ENCODE data around the gene MYT1.

Gene MYT1

DNA sequence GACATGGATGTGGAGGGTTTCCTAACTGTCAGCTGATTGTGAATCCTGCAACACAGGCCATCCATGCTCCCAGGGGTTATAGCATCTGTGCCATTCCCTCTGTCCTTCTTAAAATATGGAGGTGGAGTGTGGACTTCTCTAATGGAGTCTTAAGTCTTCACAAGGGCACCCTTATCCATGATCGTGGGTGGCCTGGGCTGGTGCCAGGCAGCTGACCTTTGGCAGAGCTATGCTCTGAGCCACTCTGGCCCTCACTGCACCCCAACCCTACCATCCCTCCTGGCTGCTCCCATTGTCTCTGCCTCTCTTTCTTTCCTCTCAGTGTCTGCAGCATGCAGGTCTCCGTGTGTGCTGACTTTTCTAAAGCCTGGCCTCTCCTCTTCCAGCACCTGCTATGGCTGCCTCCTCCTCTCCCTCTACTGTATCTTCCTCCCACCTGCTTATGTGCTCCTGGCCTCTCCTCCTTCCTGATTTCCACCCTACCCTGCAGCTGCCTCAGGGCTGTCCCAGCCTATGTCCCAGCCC lies 80.1 kb downstream of the MYT1 start:
- no peaks in the 10 kb centered on the region for H3K9me3 Mint-ChIP-seq
- H3K27ac Mint-ChIP-seq: no peak overlapping the region
- no peak for DNase-seq (ENCODE audit: low spot score in 2 of 2)
- peaks cover 21% of the 10 kb centered on the region for H3K27me3 Mint-ChIP-seq
- H3K4me3 Mint-ChIP-seq: no peak overlapping the region
- no peaks in the 10 kb centered on the region for H3K36me3 Mint-ChIP-seq
- ATAC-seq (ENCODE audit: low read depth): no peak
- H3K4me1 Mint-ChIP-seq: peaks cover 4% of the 10 kb centered on the region

GRCh38 chr20:64244870-64245603 lies 80.8 kb downstream of the MYT1 start:
- H3K27me3 Mint-ChIP-seq: peaks cover 21% of the 10 kb centered on the region
- H3K27ac Mint-ChIP-seq: no peak overlapping the region
- H3K9me3 Mint-ChIP-seq: no peaks in the 10 kb centered on the region
- no peak overlapping the region for H3K4me3 Mint-ChIP-seq
- no peaks in the 10 kb centered on the region for H3K36me3 Mint-ChIP-seq
- no peak for DNase-seq (ENCODE audit: low spot score in 2 of 2)
- ATAC-seq (ENCODE audit: low read depth): no peak
- peaks cover 4% of the 10 kb centered on the region for H3K4me1 Mint-ChIP-seq

DNA sequence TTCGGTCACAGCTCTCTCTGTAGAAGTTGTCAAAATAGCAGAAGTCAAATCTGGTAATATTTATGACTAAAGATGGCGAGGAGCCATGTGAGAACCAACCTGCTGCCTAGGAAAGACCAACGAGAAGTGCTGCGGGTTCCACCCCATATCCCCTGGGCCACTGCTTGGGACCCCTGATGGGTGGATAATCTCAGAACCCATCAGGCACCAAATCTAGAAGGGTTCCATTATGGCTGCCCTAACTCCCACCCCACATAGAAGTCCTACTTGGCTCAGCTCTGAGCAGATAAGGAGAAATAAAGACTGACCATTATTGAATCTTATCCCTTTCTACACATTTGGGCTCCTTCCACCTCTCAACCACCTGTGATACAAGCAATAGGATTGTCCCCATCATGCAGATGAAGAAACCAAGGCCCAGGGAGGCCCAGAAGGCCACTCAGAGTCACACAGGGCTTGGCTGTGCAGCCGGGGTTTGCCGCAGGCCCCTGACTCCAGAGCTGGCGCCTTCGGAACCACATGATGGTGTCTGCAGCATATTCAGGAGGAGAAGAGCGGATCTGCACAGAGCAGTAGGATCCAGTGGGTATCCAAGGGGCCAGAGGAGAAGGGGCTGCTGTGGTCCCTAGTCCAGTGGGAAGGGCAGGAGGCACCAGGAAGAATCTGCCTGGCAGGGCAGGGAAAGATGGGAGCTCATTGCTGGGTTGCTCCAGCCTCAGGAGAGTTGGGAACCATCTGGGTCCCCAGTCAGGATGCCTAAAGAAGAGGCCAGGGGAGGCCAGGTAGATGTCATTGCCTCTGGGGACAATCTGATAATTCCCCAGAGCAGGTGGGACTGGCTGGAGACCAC lies 81.7 kb downstream of the MYT1 start:
- H3K9me3 Mint-ChIP-seq: no peaks in the 10 kb centered on the region
- no peaks in the 10 kb centered on the region for H3K36me3 Mint-ChIP-seq
- peaks cover 21% of the 10 kb centered on the region for H3K27me3 Mint-ChIP-seq
- no peak overlapping the region for H3K4me3 Mint-ChIP-seq
- no peak for DNase-seq (ENCODE audit: low spot score in 2 of 2)
- ATAC-seq (ENCODE audit: low read depth): no peak
- peaks cover 4% of the 10 kb centered on the region for H3K4me1 Mint-ChIP-seq
- H3K27ac Mint-ChIP-seq: no peak overlapping the region

DNA sequence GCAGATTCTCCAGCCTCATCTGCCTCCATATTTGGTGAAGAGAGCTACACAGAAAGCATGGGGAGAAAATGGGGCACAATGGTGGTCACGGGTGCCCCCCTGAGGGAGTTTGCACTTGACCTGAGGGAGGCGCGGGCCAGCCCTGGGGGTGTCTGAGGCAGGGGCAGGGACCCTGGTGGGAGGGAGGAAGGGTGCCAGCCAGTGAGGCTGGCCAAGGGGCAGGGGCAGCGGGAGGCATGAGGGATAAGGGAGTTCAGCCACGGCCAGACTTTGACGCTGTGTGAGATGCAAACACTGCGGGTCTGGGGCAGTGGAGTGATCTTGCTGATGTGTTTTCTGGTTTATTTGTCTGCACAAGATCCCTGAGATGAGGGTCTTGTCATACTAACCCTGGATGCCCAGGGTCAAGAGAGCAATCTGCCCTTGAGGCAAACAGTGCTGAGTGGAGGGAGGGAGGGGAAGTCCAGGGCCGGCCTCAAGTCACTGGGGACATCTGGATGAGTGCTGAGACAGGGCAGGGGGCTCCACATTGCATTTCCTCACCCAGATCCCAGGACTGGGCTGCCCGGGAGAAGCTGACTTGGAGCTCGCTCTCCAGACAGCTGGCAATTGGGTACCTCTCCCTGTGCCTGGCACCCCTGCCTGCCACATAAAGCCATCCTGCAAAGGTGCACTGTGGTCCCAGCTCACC lies 82.5 kb downstream of the MYT1 start:
- H3K27me3 Mint-ChIP-seq: peaks cover 21% of the 10 kb centered on the region
- ATAC-seq (ENCODE audit: low read depth): no peak

GRCh38 chr20:64247307-64247618 lies 83.0 kb downstream of the MYT1 start:
- Mint-ChIP-seq H3K27me3 (peaks cover 20% of the 10 kb centered on the region), H3K27ac (no peak overlapping the region), H3K9me3 (no peaks in the 10 kb centered on the region), H3K4me3 (no peak overlapping the region), H3K4me1 (peaks cover 2% of the 10 kb centered on the region), H3K36me3 (no peaks in the 10 kb centered on the region)
- ATAC-seq (ENCODE audit: low read depth) (no peak), DNase-seq (ENCODE audit: low spot score in 2 of 2) (no peak)

More for the DNA sequence above, 82.5 kb downstream of the MYT1 start:
- Mint-ChIP-seq H3K27ac (no peak overlapping the region), H3K4me1 (peaks cover 4% of the 10 kb centered on the region), H3K9me3 (no peaks in the 10 kb centered on the region), H3K36me3 (no peaks in the 10 kb centered on the region), H3K4me3 (no peak overlapping the region)
- DNase-seq (ENCODE audit: low spot score in 2 of 2): no peak

- Mint-ChIP-seq H3K27me3 (peaks cover 17% of the 10 kb centered on the region), H3K36me3 (no peaks in the 10 kb centered on the region), H3K27ac (peak overlapping the region; percentile 24), H3K9me3 (no peaks in the 10 kb centered on the region), H3K4me1 (peaks cover 8% of the 10 kb centered on the region), H3K4me3 (no peak overlapping the region)
- peak; percentile 72 for ATAC-seq (ENCODE audit: low read depth)
- no peak for DNase-seq (ENCODE audit: low spot score in 2 of 2)
These were observed 84.0 kb downstream of the MYT1 start for GRCh38 chr20:64247970-64248841.

- DNase-seq (ENCODE audit: low spot score in 2 of 2) (no peak), ATAC-seq (ENCODE audit: low read depth) (no peak)
- H3K9me3 Mint-ChIP-seq: no peaks in the 10 kb centered on the region
- H3K27me3 Mint-ChIP-seq: peaks cover 8% of the 10 kb centered on the region
- no peak overlapping the region for H3K27ac Mint-ChIP-seq
- no peak overlapping the region for H3K4me3 Mint-ChIP-seq
- H3K36me3 Mint-ChIP-seq: no peaks in the 10 kb centered on the region
- peaks cover 16% of the 10 kb centered on the region for H3K4me1 Mint-ChIP-seq
These were observed 85.8 kb downstream of the MYT1 start for GRCh38 chr20:64250027-64250426.

- ATAC-seq (ENCODE audit: low read depth): no peak
- H3K36me3 Mint-ChIP-seq: no peaks in the 10 kb centered on the region
- peaks cover 31% of the 10 kb centered on the region for H3K4me1 Mint-ChIP-seq
- H3K27ac Mint-ChIP-seq: peak overlapping the region; percentile 54
- no peak for DNase-seq (ENCODE audit: low spot score in 2 of 2)
- no peaks in the 10 kb centered on the region for H3K27me3 Mint-ChIP-seq
- no peak overlapping the region for H3K4me3 Mint-ChIP-seq
- no peaks in the 10 kb centered on the region for H3K9me3 Mint-ChIP-seq
These were observed 88.7 kb downstream of the MYT1 start for GRCh38 chr20:64253000-64253383.

DNA sequence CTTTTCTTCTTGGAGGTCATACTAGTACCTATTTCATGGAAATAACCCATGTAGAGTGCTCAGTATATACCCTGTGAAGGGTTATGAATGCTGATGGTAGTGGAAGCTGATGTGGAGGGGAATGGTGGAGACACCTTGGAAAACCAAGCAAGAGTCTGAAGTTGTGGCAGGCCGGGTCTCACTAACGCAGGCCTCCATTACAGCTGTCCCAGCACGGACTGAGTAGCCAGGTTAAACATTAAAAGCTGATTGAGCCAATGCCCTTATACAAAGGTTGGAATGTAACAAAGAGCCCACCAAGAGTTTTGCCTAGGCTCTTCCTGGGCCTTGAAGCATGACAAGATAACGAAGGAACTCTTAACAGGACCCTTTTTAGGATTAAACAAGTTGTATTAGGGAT lies 89.2 kb downstream of the MYT1 start:
- Mint-ChIP-seq H3K9me3 (no peaks in the 10 kb centered on the region), H3K4me1 (peaks cover 35% of the 10 kb centered on the region), H3K27ac (peak overlapping the region; percentile 54), H3K27me3 (no peaks in the 10 kb centered on the region), H3K36me3 (no peaks in the 10 kb centered on the region), H3K4me3 (no peak overlapping the region)
- DNase-seq (ENCODE audit: low spot score in 2 of 2) (no peak), ATAC-seq (ENCODE audit: low read depth) (no peak)

DNA sequence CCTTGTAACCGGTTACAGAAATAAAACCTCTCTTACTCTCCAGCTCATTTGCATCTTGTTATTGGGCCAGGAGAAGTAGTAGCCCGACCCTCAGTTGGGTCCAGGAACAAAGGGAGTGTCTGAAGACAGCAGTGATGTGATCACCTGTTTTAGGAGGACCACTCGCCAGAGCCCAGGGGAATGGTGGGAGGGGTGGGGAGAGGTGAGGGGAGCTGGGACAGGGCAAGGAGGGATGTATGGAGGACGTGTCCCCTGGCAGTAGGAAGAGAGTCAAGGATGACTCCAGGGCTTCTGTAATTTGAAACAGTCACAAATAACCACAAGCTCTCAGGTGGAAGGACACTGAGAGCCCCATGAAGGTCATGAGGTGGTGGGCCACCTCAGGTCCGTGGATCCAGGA lies 89.9 kb downstream of the MYT1 start:
- ATAC-seq (ENCODE audit: low read depth) (no peak), DNase-seq (ENCODE audit: low spot score in 2 of 2) (no peak)
- H3K4me3 Mint-ChIP-seq: no peak overlapping the region
- H3K9me3 Mint-ChIP-seq: no peaks in the 10 kb centered on the region
- peaks cover 42% of the 10 kb centered on the region for H3K4me1 Mint-ChIP-seq
- no peaks in the 10 kb centered on the region for H3K36me3 Mint-ChIP-seq
- no peak overlapping the region for H3K27ac Mint-ChIP-seq
- no peaks in the 10 kb centered on the region for H3K27me3 Mint-ChIP-seq

DNA sequence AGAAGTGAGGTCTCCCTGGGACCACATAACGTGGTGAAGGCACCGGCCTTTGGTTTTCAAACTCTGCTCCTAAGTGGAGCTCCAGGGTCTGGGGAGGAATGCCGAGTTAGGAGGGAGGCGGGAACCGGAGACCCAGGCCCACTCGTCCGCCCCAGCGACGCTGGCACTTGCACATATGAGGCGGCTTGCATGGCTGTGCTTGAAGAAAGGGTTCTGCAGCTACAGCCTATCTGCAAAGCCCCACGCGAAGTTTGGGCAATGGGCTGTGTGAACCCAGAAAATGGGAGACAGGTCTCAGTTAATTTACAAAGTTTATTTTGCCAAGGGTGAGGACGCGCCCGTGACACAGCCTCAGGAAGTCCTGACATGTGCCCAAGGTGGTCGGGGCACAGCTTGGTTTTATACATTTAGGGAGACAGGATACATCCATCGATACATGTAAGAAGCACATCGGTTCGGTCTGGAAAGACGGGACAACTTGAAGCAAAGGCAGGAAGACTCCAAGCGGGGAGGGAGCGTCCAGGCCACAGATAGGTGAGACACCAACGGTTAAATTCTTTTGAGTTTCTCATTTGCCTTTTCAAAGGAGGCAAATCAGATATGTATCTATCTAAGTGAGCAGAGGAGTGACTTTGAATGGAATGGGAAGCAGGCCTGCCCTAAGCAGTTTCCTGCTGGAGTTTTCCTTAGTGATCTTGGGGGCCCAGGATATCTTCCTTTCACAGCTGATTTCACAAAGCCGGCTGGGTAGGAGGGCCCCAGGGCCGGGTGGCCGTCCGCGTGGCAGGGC lies 90.5 kb downstream of the MYT1 start:
- Mint-ChIP-seq H3K27me3 (no peaks in the 10 kb centered on the region), H3K4me3 (peak overlapping the region; percentile 83), H3K36me3 (no peaks in the 10 kb centered on the region), H3K27ac (peak overlapping the region; percentile 92), H3K9me3 (no peaks in the 10 kb centered on the region), H3K4me1 (peaks cover 42% of the 10 kb centered on the region)
- ATAC-seq (ENCODE audit: low read depth) (no peak), DNase-seq (ENCODE audit: low spot score in 2 of 2) (no peak)

DNA sequence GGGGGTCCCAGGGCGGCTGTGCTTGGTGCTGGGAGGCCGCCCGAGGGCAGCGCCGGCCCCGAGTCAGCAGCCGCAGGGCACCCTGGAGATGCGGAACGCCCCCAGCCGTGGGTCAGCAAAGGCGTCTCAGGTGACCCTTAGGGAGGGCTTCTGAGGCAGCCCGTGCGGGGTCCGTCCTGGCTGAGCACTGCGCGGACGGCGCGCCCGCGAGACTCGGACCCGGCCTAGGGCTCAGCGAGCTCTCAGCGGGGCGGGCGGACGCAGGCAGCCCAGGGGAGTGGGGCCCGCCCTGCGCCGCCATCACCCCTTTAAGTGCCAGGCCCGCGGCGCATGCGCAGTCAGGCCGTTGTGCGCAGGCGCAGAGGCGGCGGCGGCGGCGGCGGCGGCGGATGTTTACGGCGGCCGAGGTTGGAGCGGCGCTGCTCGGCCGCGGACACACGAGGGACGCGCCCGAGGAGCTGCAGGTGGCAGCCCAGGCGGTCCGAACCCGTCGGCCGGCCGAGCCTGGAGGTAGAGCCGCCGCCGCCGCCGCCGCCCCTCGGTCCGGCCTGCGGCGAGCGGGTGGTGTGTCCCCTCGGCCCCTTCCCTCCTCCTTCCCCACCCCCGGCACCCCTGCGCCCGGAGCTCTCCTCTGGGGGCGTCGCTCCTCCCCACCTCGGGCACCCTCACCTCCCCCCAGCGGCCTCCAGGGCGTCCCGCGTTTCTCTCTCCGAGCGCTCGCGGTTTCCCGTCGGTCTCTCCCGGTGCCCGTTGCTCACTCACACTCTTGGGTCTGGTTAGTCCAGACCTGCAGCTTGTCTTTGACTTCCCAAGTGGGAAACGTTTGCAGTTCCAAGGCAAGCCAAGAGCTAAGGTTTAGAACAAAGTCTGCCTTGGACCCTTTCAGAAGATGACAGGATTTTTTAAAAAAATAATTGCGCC lies 91.4 kb downstream of the MYT1 start, which contains the start of gene PCMTD2:
Gene PCMTD2, plus strand, starts transcription at position 388 of the 921 bp plus-strand sequence. CDS start 4,218 bp downstream, outside the sequence.
- DNase-seq (ENCODE audit: low spot score in 2 of 2) (peak; percentile 92 to 93), ATAC-seq (ENCODE audit: low read depth) (peak; percentile 82)
- Mint-ChIP-seq H3K27ac (peak within 1 kb of the TSS; percentile 98), H3K4me3 (peak within 1 kb of the TSS; percentile 99), H3K4me1 (peaks cover 42% of the 10 kb centered on the region), H3K9me3 (no peaks in the 10 kb centered on the region), H3K27me3 (no peaks in the 10 kb centered on the region), H3K36me3 (peaks cover 2% of the 10 kb centered on the region)
